Measurements from ENCODE around the gene FAM171A2.

GRCh38 chr17:44331249-44331760, 32.3 kb downstream of the FAM171A2 start:
- TF ChIP-seq, protein P1, sequence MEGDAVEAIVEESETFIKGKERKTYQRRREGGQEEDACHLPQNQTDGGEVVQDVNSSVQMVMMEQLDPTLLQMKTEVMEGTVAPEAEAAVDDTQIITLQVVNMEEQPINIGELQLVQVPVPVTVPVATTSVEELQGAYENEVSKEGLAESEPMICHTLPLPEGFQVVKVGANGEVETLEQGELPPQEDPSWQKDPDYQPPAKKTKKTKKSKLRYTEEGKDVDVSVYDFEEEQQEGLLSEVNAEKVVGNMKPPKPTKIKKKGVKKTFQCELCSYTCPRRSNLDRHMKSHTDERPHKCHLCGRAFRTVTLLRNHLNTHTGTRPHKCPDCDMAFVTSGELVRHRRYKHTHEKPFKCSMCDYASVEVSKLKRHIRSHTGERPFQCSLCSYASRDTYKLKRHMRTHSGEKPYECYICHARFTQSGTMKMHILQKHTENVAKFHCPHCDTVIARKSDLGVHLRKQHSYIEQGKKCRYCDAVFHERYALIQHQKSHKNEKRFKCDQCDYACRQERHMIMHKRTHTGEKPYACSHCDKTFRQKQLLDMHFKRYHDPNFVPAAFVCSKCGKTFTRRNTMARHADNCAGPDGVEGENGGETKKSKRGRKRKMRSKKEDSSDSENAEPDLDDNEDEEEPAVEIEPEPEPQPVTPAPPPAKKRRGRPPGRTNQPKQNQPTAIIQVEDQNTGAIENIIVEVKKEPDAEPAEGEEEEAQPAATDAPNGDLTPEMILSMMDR (conservative IDR thresholded peaks at IDR 0.05 in 1 of 2, IDR thresholded peaks at IDR 0.05 in 1 of 2; ENCODE audit: low read depth in 1 of 2, low read length in 2 of 2) = peak; percentile 68 to 75
- no peak for TF ChIP-seq EZH2 (IDR thresholded peaks at IDR 0.05; ENCODE audit: low read length, missing control alignments)

All from fibroblast of lung (primary cell).